Activated naive CD4-positive, alpha-beta T cell treated with anti-CD3 and anti-CD28 coated beads, Interleukin-2, amount 50 U/mL, for 24 hours (primary cell): Measurements from ENCODE around the gene CRYBB2.
"Not testable (repeated sequence)": the region's sequence is repeated elsewhere in the genome, so short reads cannot be mapped to it uniquely, and the experiment has no call there.

Experiments
- H3K27ac Mint-ChIP-seq: one replicate; pipeline ENCODE4 v1.8.0; 2021; ENCODE audit warnings: mild to moderate bottlenecking, mixed read lengths
- H3K27me3 Mint-ChIP-seq: one replicate; pipeline ENCODE4 v1.8.0; 2021; ENCODE audit warnings: mixed read lengths
- H3K36me3 Mint-ChIP-seq: one replicate; pipeline ENCODE4 v1.8.0; 2021; ENCODE audit warnings: mixed read lengths
- H3K4me1 Mint-ChIP-seq: one replicate; pipeline ENCODE4 v1.8.0; 2021; ENCODE audit warnings: mixed read lengths
- H3K4me3 Mint-ChIP-seq: one replicate; pipeline ENCODE4 v1.8.0; 2021; ENCODE audit warnings: mild to moderate bottlenecking, mixed read lengths
- H3K9me3 Mint-ChIP-seq: one replicate; pipeline ENCODE4 v1.8.0; 2021; ENCODE audit warnings: mixed read lengths

Gene CRYBB2

GRCh38 chr22:25208743-25209505 is 10.5 kb upstream of the CRYBB2 start:
- H3K27me3 Mint-ChIP-seq, result peaks cover 3% of the 10 kb centered on the region

GRCh38 chr22:25210793-25211192 is 8.6 kb upstream of the CRYBB2 start:
- H3K27ac Mint-ChIP-seq, result no peak overlapping the region
- peaks cover 5% of the 10 kb centered on the region for H3K27me3 Mint-ChIP-seq
- H3K9me3 Mint-ChIP-seq, result peaks cover 6% of the 10 kb centered on the region
- H3K4me3 Mint-ChIP-seq, result no peak overlapping the region
- H3K36me3 Mint-ChIP-seq, result no peaks in the 10 kb centered on the region
- H3K4me1 Mint-ChIP-seq, result no peaks in the 10 kb centered on the region

More at GRCh38 chr22:25208743-25209505, 10.5 kb upstream of the CRYBB2 start:
- H3K4me3 Mint-ChIP-seq, result no peak overlapping the region
- H3K4me1 Mint-ChIP-seq, result no peaks in the 10 kb centered on the region
- no peak overlapping the region for H3K27ac Mint-ChIP-seq
- peaks cover 6% of the 10 kb centered on the region for H3K9me3 Mint-ChIP-seq
- no peaks in the 10 kb centered on the region for H3K36me3 Mint-ChIP-seq

- Mint-ChIP-seq H3K4me3 (no peak overlapping the region), H3K27me3 (peaks cover 7% of the 10 kb centered on the region), H3K4me1 (no peaks in the 10 kb centered on the region), H3K36me3 (no peaks in the 10 kb centered on the region), H3K9me3 (peaks cover 6% of the 10 kb centered on the region), H3K27ac (no peak overlapping the region)
These were observed 7.1 kb upstream of the CRYBB2 start for GRCh38 chr22:25212337-25212736.

GRCh38 chr22:25213221-25213620 is 6.2 kb upstream of the CRYBB2 start:
- H3K27me3 Mint-ChIP-seq, result peaks cover 7% of the 10 kb centered on the region
- no peaks in the 10 kb centered on the region for H3K4me1 Mint-ChIP-seq
- no peaks in the 10 kb centered on the region for H3K36me3 Mint-ChIP-seq
- H3K4me3 Mint-ChIP-seq, result no peak overlapping the region
- peaks cover 6% of the 10 kb centered on the region for H3K9me3 Mint-ChIP-seq
- H3K27ac Mint-ChIP-seq, result no peak overlapping the region

GRCh38 chr22:25216230-25216629 is 3.2 kb upstream of the CRYBB2 start:
- H3K27me3 Mint-ChIP-seq, result peaks cover 7% of the 10 kb centered on the region
- no peak overlapping the region for H3K27ac Mint-ChIP-seq
- H3K9me3 Mint-ChIP-seq, result peaks cover 6% of the 10 kb centered on the region
- H3K36me3 Mint-ChIP-seq, result no peaks in the 10 kb centered on the region
- H3K4me1 Mint-ChIP-seq, result no peaks in the 10 kb centered on the region
- no peak overlapping the region for H3K4me3 Mint-ChIP-seq

GRCh38 chr22:25219948-25220442 is 556 bp downstream of the CRYBB2 start:
- Mint-ChIP-seq H3K36me3 (no peaks in the 10 kb centered on the region), H3K27me3 (peaks cover 4% of the 10 kb centered on the region), H3K4me1 (no peaks in the 10 kb centered on the region), H3K27ac (no peak overlapping the region), H3K4me3 (no peak overlapping the region), H3K9me3 (no peaks in the 10 kb centered on the region)

- H3K27me3 Mint-ChIP-seq, result no peaks in the 10 kb centered on the region
- H3K36me3 Mint-ChIP-seq, result no peaks in the 10 kb centered on the region
- H3K4me1 Mint-ChIP-seq, result no peaks in the 10 kb centered on the region
- no peak overlapping the region for H3K4me3 Mint-ChIP-seq
- no peaks in the 10 kb centered on the region for H3K9me3 Mint-ChIP-seq
- no peak overlapping the region for H3K27ac Mint-ChIP-seq
These were observed 2.4 kb downstream of the CRYBB2 start for GRCh38 chr22:25221790-25222189.

GRCh38 chr22:25223269-25223850 is 3.9 kb downstream of the CRYBB2 start:
- H3K4me1 Mint-ChIP-seq, result no peaks in the 10 kb centered on the region
- no peak overlapping the region for H3K27ac Mint-ChIP-seq
- no peaks in the 10 kb centered on the region for H3K27me3 Mint-ChIP-seq
- no peak overlapping the region for H3K4me3 Mint-ChIP-seq
- no peaks in the 10 kb centered on the region for H3K9me3 Mint-ChIP-seq
- no peaks in the 10 kb centered on the region for H3K36me3 Mint-ChIP-seq

- Mint-ChIP-seq H3K4me3 (no peak overlapping the region), H3K9me3 (no peaks in the 10 kb centered on the region), H3K4me1 (no peaks in the 10 kb centered on the region), H3K36me3 (no peaks in the 10 kb centered on the region), H3K27me3 (peaks cover 9% of the 10 kb centered on the region), H3K27ac (no peak overlapping the region)
These were observed 9.4 kb downstream of the CRYBB2 start for GRCh38 chr22:25228822-25229221.

- H3K27ac Mint-ChIP-seq, result not testable (repeated sequence)
- peaks cover 20% of the 10 kb centered on the region for H3K27me3 Mint-ChIP-seq
These were observed 11.3 kb downstream of the CRYBB2 start for GRCh38 chr22:25230760-25231159.

GRCh38 chr22:25232301-25232700 is 12.9 kb downstream of the CRYBB2 start:
- Mint-ChIP-seq H3K27ac (no peak overlapping the region), H3K4me3 (no peak overlapping the region), H3K9me3 (no peaks in the 10 kb centered on the region), H3K36me3 (no peaks in the 10 kb centered on the region), H3K27me3 (peaks cover 24% of the 10 kb centered on the region), H3K4me1 (peaks cover 6% of the 10 kb centered on the region)

More at GRCh38 chr22:25230760-25231159, 11.3 kb downstream of the CRYBB2 start:
- H3K4me1 Mint-ChIP-seq, H3K36me3 Mint-ChIP-seq, H3K9me3 Mint-ChIP-seq, H3K4me3 Mint-ChIP-seq: not testable (repeated sequence)

GRCh38 chr22:25233706-25234105 is 14.3 kb downstream of the CRYBB2 start:
- peaks cover 26% of the 10 kb centered on the region for H3K27me3 Mint-ChIP-seq
- not testable (repeated sequence) for H3K4me1 Mint-ChIP-seq, H3K9me3 Mint-ChIP-seq, H3K27ac Mint-ChIP-seq, H3K4me3 Mint-ChIP-seq, H3K36me3 Mint-ChIP-seq

- H3K27me3 Mint-ChIP-seq, result peaks cover 28% of the 10 kb centered on the region
- no peaks in the 10 kb centered on the region for H3K36me3 Mint-ChIP-seq
- peaks cover 6% of the 10 kb centered on the region for H3K4me1 Mint-ChIP-seq
- no peak overlapping the region for H3K27ac Mint-ChIP-seq
- H3K9me3 Mint-ChIP-seq, result no peaks in the 10 kb centered on the region
- H3K4me3 Mint-ChIP-seq, result no peak overlapping the region
These were observed 16.3 kb downstream of the CRYBB2 start for GRCh38 chr22:25235547-25236290.

- Mint-ChIP-seq H3K27me3 (peaks cover 28% of the 10 kb centered on the region), H3K27ac (no peak overlapping the region), H3K9me3 (no peaks in the 10 kb centered on the region), H3K4me1 (peaks cover 6% of the 10 kb centered on the region), H3K36me3 (no peaks in the 10 kb centered on the region), H3K4me3 (no peak overlapping the region)
These were observed 17.0 kb downstream of the CRYBB2 start for GRCh38 chr22:25236417-25236816.

GRCh38 chr22:25237503-25237902 is 18.1 kb downstream of the CRYBB2 start:
- Mint-ChIP-seq H3K27me3 (peaks cover 28% of the 10 kb centered on the region), H3K9me3 (no peaks in the 10 kb centered on the region), H3K4me3 (no peak overlapping the region), H3K36me3 (no peaks in the 10 kb centered on the region), H3K4me1 (peaks cover 6% of the 10 kb centered on the region), H3K27ac (no peak overlapping the region)

- not testable (repeated sequence) for H3K4me1 Mint-ChIP-seq, H3K27ac Mint-ChIP-seq, H3K9me3 Mint-ChIP-seq, H3K36me3 Mint-ChIP-seq, H3K4me3 Mint-ChIP-seq
- H3K27me3 Mint-ChIP-seq, result peaks cover 25% of the 10 kb centered on the region
These were observed 18.6 kb downstream of the CRYBB2 start for GRCh38 chr22:25238058-25238457.
